Measurements from ENCODE around the gene PREX1.

- TF ChIP-seq ELF1 (IDR thresholded peaks at IDR 0.05) (no peak), CTCF (IDR thresholded peaks at IDR 0.05) (no peak), SIN3A (IDR thresholded peaks at IDR 0.05; ENCODE audit: borderline replicate concordance, low read depth, low read length) (no peak), POLR2AphosphoS5 (IDR thresholded peaks at IDR 0.05; ENCODE audit: low read depth, low read length) (no peak), FOXM1 (IDR thresholded peaks at IDR 0.05; ENCODE audit: low read depth) (no peak), EP300 (IDR thresholded peaks at IDR 0.05; ENCODE audit: borderline replicate concordance in 1 of 2, low read depth in 1 of 2, low read length in 1 of 2) (no peak), TAF1 (IDR thresholded peaks at IDR 0.05; ENCODE audit: borderline replicate concordance, low read depth, low read length) (no peak), IRF3 (IDR thresholded peaks at IDR 0.05; ENCODE audit: low read depth, low read length) (no peak), RAD21 (IDR thresholded peaks at IDR 0.05; ENCODE audit: low read length) (no peak), REST (IDR thresholded peaks at IDR 0.05; ENCODE audit: low read depth, low read length) (no peak), USF2 (IDR thresholded peaks at IDR 0.05; ENCODE audit: borderline replicate concordance, low read depth, low read length) (no peak), SMC3 (IDR thresholded peaks at IDR 0.05; ENCODE audit: low read depth, low read length) (no peak), MAX (IDR thresholded peaks at IDR 0.05; ENCODE audit: low read depth) (no peak), PBX3 (IDR thresholded peaks at IDR 0.05) (no peak)
These were observed 111.3 kb downstream of the PREX1 start for GRCh38 chr20:48716541-48716940.
